ENCODE results near the gene ADPRHL1. TPM values are rescaled to one million over a fixed set of nuclear protein-coding genes. Genes with fewer than 3 reads are reported as not detected.

Gene ADPRHL1
- total and polyA plus RNA-seq, 2 donors (not counting 1 experiment from before 2014, with no cell fraction given): 0.28 to 1.3 TPM

DNA sequence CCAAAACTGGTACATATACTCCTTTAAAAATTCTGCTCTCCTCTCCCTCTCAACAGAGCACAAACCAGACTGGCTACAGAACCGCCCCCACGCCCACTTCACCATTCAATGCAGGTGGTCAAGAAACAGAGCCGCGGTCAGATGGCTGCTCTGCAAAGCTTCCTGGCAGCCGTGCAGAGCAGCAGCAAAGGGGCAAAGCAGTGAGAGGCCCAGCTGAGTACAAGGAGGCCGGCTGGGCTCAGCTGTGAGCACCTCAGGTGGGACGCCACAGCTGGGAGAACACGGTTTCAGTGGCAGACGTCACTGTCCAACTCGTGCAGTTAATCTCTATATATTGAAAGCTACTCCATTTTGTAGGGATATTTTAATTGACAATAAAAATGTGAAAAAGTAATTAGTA is 97.7 kb downstream of the ADPRHL1 start:
- Histone ChIP-seq H3K4me3 (ENCODE audit: control extremely low read depth in 1 of 5, extremely low read depth in 1 of 5, insufficient read depth in 1 of 5, low read depth in 2 of 5, low read length in 4 of 5) (no peak overlapping the region), H3K4me2 (replicated peaks; ENCODE audit: low read depth, low read length, poor library complexity, severe bottlenecking) (no peak overlapping the region), H2AFZ (ENCODE audit: insufficient read depth, low read depth, low read length, poor library complexity, severe bottlenecking) (no peak overlapping the region), H3K27me3 (replicated peaks in 1 of 4; ENCODE audit: control extremely low read depth in 1 of 4, control insufficient read depth in 3 of 4, insufficient read depth in 4 of 4, low read length in 3 of 4) (peaks cover 0 to 10% (median 7%) of the 10 kb centered on the region in 4 experiments), H4K20me1 (ENCODE audit: control insufficient read depth, insufficient read depth, low read length, poor library complexity, severe bottlenecking) (no peaks in the 10 kb centered on the region), H3K9ac (ENCODE audit: low read length) (no peak overlapping the region), H3K79me2 (ENCODE audit: control insufficient read depth, insufficient read depth, low read length) (no peaks in the 10 kb centered on the region), H3K36me3 (replicated peaks in 1 of 2; ENCODE audit: control extremely low read depth in 1 of 2, control insufficient read depth in 1 of 2, extremely low read depth in 1 of 2, insufficient read depth in 2 of 2, low read length in 1 of 2) (no peaks in the 10 kb centered on the region), H3K9me3 (ENCODE audit: control extremely low read depth in 1 of 3, control insufficient read depth in 2 of 3, insufficient read depth in 1 of 3, low read length in 2 of 3) (peaks cover 0 to 5% (median 0%) of the 10 kb centered on the region in 3 donors), H3K27ac (ENCODE audit: low read length in 2 of 2) (no peak overlapping the region), H3K4me1 (ENCODE audit: control insufficient read depth in 2 of 2, insufficient read depth in 2 of 2, low read length in 2 of 2) (no peaks in the 10 kb centered on the region)
- POLR2A ChIA-PET: no interaction called here
- H3K27ac Mint-ChIP-seq: no peak overlapping the region
- 89% methylated on average over 8 of the region's 10 CpGs for WGBS (ENCODE audit: insufficient coverage)
- no peak overlapping the region for H3K4me3 Mint-ChIP-seq
- TF ChIP-seq, protein P1, sequence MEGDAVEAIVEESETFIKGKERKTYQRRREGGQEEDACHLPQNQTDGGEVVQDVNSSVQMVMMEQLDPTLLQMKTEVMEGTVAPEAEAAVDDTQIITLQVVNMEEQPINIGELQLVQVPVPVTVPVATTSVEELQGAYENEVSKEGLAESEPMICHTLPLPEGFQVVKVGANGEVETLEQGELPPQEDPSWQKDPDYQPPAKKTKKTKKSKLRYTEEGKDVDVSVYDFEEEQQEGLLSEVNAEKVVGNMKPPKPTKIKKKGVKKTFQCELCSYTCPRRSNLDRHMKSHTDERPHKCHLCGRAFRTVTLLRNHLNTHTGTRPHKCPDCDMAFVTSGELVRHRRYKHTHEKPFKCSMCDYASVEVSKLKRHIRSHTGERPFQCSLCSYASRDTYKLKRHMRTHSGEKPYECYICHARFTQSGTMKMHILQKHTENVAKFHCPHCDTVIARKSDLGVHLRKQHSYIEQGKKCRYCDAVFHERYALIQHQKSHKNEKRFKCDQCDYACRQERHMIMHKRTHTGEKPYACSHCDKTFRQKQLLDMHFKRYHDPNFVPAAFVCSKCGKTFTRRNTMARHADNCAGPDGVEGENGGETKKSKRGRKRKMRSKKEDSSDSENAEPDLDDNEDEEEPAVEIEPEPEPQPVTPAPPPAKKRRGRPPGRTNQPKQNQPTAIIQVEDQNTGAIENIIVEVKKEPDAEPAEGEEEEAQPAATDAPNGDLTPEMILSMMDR (IDR thresholded peaks at IDR 0.05): no peak
- no peak for TF ChIP-seq EZH2 (IDR thresholded peaks at IDR 0.05; ENCODE audit: borderline replicate concordance, insufficient read depth, low read depth, low read length, poor library complexity, severe bottlenecking)
- H3K9me3 Mint-ChIP-seq (ENCODE audit: insufficient read depth): no peaks in the 10 kb centered on the region
- CTCF ChIA-PET: no interaction called here
- H3K27me3 Mint-ChIP-seq: peaks cover 17% of the 10 kb centered on the region
- no peaks in the 10 kb centered on the region for H3K4me1 Mint-ChIP-seq
- intact Hi-C loops (cut with micrococcal nuclease): no loop called here
- ATAC-seq (ENCODE audit: low read depth): no peak
- no peak for DNase-seq

DNA sequence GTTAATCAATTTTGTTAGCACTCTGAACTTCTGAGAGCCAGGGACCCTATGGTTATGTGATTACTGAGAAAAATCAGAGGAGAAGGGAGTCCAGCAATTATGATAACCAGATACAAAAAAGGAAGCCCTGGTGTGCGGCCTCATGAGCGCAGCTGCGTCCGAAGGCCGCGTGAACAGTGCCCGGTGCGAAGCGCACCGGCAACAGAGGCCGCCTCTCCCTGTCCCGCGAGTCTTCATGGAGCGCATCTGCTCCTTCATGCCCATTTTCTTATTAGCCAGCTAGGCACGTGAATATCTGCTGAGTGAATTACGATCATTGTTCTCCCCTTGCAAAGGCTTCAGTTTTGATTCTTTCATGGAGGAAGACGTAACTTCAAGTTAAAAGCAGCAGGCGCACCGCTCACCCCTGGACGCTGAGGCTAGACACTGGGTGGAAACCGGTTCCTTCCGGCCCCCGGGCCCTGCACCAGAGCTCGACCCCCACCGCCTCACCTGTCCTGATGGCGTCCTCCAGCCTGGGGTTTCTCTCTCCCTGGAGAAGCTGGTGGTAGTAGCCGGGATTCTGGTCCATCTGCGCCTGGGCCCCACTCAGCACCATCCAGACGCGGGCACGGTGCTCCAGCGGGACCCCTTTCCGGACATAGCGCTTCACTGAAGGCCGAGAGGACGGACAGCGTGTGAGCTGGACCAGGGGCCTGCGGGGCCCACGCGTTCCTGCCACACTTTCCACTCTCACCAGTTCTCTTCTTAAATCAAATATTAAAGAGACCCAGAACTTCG is 98.3 kb downstream of the ADPRHL1 start:
- no peaks in the 10 kb centered on the region for H4K20me1 ChIP-seq (ENCODE audit: control insufficient read depth, insufficient read depth, low read length, poor library complexity, severe bottlenecking)
- peaks cover 0 to 10% (median 4%) of the 10 kb centered on the region in 4 experiments for H3K27me3 ChIP-seq (replicated peaks in 1 of 4; ENCODE audit: control extremely low read depth in 1 of 4, control insufficient read depth in 3 of 4, insufficient read depth in 4 of 4, low read length in 3 of 4)
- no peak overlapping the region for H3K4me3 ChIP-seq (ENCODE audit: control extremely low read depth in 1 of 5, extremely low read depth in 1 of 5, insufficient read depth in 1 of 5, low read depth in 2 of 5, low read length in 4 of 5)
- TF ChIP-seq, protein P1 (IDR thresholded peaks at IDR 0.05): no peak
- no peak for TF ChIP-seq EZH2 (IDR thresholded peaks at IDR 0.05; ENCODE audit: borderline replicate concordance, insufficient read depth, low read depth, low read length, poor library complexity, severe bottlenecking)
- Mint-ChIP-seq H3K27ac (no peak overlapping the region), H3K9me3 (ENCODE audit: insufficient read depth) (no peaks in the 10 kb centered on the region), H3K4me3 (no peak overlapping the region), H3K4me1 (no peaks in the 10 kb centered on the region), H3K27me3 (peaks cover 17% of the 10 kb centered on the region)
- no peak for ATAC-seq (ENCODE audit: low read depth)
- DNase-seq: no peak
- no peak overlapping the region for H2AFZ ChIP-seq (ENCODE audit: insufficient read depth, low read depth, low read length, poor library complexity, severe bottlenecking)
- WGBS (ENCODE audit: insufficient coverage): 96% methylated on average over 41 of the region's 41 CpGs
- ChIA-PET POLR2A (no interaction called here), CTCF (no interaction called here)
- no peaks in the 10 kb centered on the region for H3K36me3 ChIP-seq (replicated peaks in 1 of 2; ENCODE audit: control extremely low read depth in 1 of 2, control insufficient read depth in 1 of 2, extremely low read depth in 1 of 2, insufficient read depth in 2 of 2, low read length in 1 of 2)
- H3K79me2 ChIP-seq (ENCODE audit: control insufficient read depth, insufficient read depth, low read length): no peaks in the 10 kb centered on the region
- H3K4me1 ChIP-seq (ENCODE audit: control insufficient read depth in 2 of 2, insufficient read depth in 2 of 2, low read length in 2 of 2): no peaks in the 10 kb centered on the region
- no peak overlapping the region for H3K4me2 ChIP-seq (replicated peaks; ENCODE audit: low read depth, low read length, poor library complexity, severe bottlenecking)
- H3K27ac ChIP-seq (ENCODE audit: low read length in 2 of 2): no peak overlapping the region
- H3K9ac ChIP-seq (ENCODE audit: low read length): no peak overlapping the region
- H3K9me3 ChIP-seq (ENCODE audit: control extremely low read depth in 1 of 3, control insufficient read depth in 2 of 3, insufficient read depth in 1 of 3, low read length in 2 of 3): peaks cover 0 to 5% (median 0%) of the 10 kb centered on the region in 3 donors
- intact Hi-C loops (cut with micrococcal nuclease): no loop called here
